Measurements from ENCODE around the gene RIPPLY2. TPM values are rescaled to one million over a fixed set of nuclear protein-coding genes. Genes with fewer than 3 reads are reported as not detected.

RIPPLY2 gene
- total RNA-seq, 1 donor from 2014 or later: not detected

DNA sequence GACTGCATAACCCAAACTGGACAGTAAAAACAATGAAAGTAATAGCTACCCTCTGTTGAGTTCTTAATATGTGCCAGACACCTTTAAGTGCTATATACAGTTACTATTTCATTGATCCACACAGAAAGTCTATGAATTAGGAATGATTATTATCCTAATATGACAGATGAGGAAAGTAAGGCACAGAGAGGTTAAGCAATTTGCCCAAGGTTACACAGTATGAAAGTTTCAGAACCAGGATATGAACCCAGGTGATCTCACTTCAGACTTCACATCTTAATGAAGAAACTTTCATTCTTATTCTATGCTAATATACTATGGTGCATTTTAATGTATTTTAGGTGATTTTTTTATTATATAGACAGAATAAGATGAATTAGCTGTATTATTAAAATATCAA, 40.6 kb upstream of the RIPPLY2 start:
- H3K9me3 Mint-ChIP-seq (ENCODE audit: low read depth): no peaks in the 10 kb centered on the region
- no peaks in the 10 kb centered on the region for H3K27me3 Mint-ChIP-seq
- TF ChIP-seq, protein P1, sequence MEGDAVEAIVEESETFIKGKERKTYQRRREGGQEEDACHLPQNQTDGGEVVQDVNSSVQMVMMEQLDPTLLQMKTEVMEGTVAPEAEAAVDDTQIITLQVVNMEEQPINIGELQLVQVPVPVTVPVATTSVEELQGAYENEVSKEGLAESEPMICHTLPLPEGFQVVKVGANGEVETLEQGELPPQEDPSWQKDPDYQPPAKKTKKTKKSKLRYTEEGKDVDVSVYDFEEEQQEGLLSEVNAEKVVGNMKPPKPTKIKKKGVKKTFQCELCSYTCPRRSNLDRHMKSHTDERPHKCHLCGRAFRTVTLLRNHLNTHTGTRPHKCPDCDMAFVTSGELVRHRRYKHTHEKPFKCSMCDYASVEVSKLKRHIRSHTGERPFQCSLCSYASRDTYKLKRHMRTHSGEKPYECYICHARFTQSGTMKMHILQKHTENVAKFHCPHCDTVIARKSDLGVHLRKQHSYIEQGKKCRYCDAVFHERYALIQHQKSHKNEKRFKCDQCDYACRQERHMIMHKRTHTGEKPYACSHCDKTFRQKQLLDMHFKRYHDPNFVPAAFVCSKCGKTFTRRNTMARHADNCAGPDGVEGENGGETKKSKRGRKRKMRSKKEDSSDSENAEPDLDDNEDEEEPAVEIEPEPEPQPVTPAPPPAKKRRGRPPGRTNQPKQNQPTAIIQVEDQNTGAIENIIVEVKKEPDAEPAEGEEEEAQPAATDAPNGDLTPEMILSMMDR (IDR thresholded peaks at IDR 0.05; ENCODE audit: unreplicated experiment): no peak
- no peak overlapping the region for H3K27ac Mint-ChIP-seq
- H3K4me1 Mint-ChIP-seq (ENCODE audit: low read depth): no peaks in the 10 kb centered on the region
- DNase-seq (ENCODE audit: low spot score, unreplicated experiment): no peak
- H3K36me3 Mint-ChIP-seq (ENCODE audit: insufficient read depth): no peaks in the 10 kb centered on the region
- no peak overlapping the region for H3K4me3 Mint-ChIP-seq (ENCODE audit: low read depth)

DNA sequence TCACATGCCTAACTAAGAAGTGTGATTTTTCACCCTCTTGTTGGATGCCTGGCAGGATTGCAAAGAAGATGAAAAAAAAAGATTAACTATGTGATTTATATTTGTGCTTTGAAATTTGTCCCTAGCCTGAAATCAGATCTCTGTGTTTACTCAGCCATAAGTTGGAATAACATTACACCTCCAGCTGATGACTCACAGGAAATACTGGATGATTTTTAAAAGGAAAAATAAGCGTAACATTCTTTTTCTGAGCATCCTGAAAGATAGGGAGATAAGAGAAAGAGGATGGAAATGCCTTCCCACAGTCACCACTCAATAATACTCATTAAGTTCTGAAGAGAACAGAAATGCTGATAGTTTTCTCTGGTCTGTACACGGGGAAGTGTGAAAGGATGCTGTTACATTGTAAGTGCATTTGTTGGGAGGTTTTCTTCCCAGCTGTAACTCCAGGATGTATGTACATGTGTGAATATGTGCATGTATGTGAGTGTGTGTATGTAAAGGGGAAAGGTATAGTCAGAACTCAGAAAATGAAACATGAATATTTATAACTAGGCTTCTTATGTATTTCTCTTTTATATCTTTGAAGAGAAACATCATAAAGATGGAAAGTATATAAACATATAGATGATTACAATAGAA, 37.4 kb upstream of the RIPPLY2 start:
- TF ChIP-seq, protein P1 (IDR thresholded peaks at IDR 0.05; ENCODE audit: unreplicated experiment): no peak
- Mint-ChIP-seq H3K4me3 (ENCODE audit: low read depth) (no peak overlapping the region), H3K9me3 (ENCODE audit: low read depth) (no peaks in the 10 kb centered on the region), H3K27ac (no peak overlapping the region), H3K36me3 (ENCODE audit: insufficient read depth) (no peaks in the 10 kb centered on the region), H3K4me1 (ENCODE audit: low read depth) (no peaks in the 10 kb centered on the region), H3K27me3 (no peaks in the 10 kb centered on the region)
- DNase-seq (ENCODE audit: low spot score, unreplicated experiment): no peak

GRCh38 chr6:83822629-83823169, 30.5 kb upstream of the RIPPLY2 start:
- Mint-ChIP-seq H3K36me3 (ENCODE audit: insufficient read depth) (no peaks in the 10 kb centered on the region), H3K4me1 (ENCODE audit: low read depth) (peaks cover 9% of the 10 kb centered on the region)
- TF ChIP-seq, protein P1 (IDR thresholded peaks at IDR 0.05; ENCODE audit: unreplicated experiment): no peak

DNA sequence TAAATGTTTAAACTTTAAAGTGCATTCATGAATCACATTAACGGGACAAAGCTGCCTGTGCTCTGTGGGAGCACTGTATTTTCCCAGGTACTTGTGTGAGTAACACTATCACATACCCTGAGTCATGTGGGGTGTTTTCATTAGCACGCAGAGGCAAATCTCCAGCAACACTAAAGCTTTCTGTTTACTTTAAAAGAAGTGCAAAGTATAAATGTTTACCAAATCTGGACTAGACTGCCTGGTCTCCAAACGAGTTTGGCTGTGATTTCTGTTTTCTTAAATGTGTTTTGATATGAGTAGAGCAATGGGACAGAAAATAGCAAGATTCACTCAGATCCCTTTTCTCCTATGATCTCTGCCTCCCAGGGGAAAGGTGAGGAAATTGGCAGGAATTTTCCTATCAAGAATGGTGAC, 28.8 kb upstream of the RIPPLY2 start:
- Mint-ChIP-seq H3K27me3 (no peaks in the 10 kb centered on the region), H3K36me3 (ENCODE audit: insufficient read depth) (no peaks in the 10 kb centered on the region), H3K27ac (peak overlapping the region; percentile 38), H3K4me1 (ENCODE audit: low read depth) (peaks cover 9% of the 10 kb centered on the region), H3K4me3 (ENCODE audit: low read depth) (no peak overlapping the region), H3K9me3 (ENCODE audit: low read depth) (no peaks in the 10 kb centered on the region)
- TF ChIP-seq, protein P1 (IDR thresholded peaks at IDR 0.05; ENCODE audit: unreplicated experiment): no peak
- no peak for DNase-seq (ENCODE audit: low spot score, unreplicated experiment)

More at GRCh38 chr6:83822629-83823169, 30.5 kb upstream of the RIPPLY2 start:
- Mint-ChIP-seq H3K27ac (no peak overlapping the region), H3K4me3 (ENCODE audit: low read depth) (no peak overlapping the region), H3K27me3 (no peaks in the 10 kb centered on the region), H3K9me3 (ENCODE audit: low read depth) (no peaks in the 10 kb centered on the region)
- DNase-seq (ENCODE audit: low spot score, unreplicated experiment): no peak

DNA sequence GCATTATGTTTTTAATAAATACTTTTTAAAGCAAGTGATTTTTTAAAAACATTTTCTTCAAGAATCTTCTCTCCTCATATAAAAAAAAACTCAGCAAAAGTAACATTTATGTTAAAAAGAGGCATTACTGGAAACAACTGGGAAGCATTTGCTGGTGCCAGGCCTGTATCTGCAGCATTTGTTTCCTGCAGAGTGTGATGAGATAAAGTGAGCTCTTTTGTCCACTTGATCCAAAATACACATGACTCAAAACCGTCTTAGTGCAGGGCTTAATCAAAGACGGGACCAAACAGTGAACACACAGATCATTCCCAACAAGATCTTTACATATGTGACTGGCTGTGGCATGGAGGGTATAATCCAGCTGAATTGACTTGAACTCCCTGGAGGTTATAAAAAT, 28.3 kb upstream of the RIPPLY2 start:
- peaks cover 9% of the 10 kb centered on the region for H3K4me1 Mint-ChIP-seq (ENCODE audit: low read depth)
- no peaks in the 10 kb centered on the region for H3K27me3 Mint-ChIP-seq
- no peak overlapping the region for H3K4me3 Mint-ChIP-seq (ENCODE audit: low read depth)
- H3K9me3 Mint-ChIP-seq (ENCODE audit: low read depth): no peaks in the 10 kb centered on the region
- no peak for DNase-seq (ENCODE audit: low spot score, unreplicated experiment)
- TF ChIP-seq, protein P1 (IDR thresholded peaks at IDR 0.05; ENCODE audit: unreplicated experiment): no peak
- H3K27ac Mint-ChIP-seq: no peak overlapping the region
- H3K36me3 Mint-ChIP-seq (ENCODE audit: insufficient read depth): no peaks in the 10 kb centered on the region

Measured in progenitor cell of endocrine pancreas (in vitro differentiated cells).